Hematopoietic multipotent progenitor cell treated with erythropoietin and hydrocortisone succinate and interleukin-3 and kit ligand, for 6 days (in vitro differentiated cells): ENCODE data around the gene VPS50.
A peak's percentile ranks its signal among the peaks of the same experiment; 100 is the strongest.

Source experiments
- DNase-seq: peaks from one replicate; pipeline ENCODE4 v3.0.0-alpha.2; 2015

VPS50 gene

DNA sequence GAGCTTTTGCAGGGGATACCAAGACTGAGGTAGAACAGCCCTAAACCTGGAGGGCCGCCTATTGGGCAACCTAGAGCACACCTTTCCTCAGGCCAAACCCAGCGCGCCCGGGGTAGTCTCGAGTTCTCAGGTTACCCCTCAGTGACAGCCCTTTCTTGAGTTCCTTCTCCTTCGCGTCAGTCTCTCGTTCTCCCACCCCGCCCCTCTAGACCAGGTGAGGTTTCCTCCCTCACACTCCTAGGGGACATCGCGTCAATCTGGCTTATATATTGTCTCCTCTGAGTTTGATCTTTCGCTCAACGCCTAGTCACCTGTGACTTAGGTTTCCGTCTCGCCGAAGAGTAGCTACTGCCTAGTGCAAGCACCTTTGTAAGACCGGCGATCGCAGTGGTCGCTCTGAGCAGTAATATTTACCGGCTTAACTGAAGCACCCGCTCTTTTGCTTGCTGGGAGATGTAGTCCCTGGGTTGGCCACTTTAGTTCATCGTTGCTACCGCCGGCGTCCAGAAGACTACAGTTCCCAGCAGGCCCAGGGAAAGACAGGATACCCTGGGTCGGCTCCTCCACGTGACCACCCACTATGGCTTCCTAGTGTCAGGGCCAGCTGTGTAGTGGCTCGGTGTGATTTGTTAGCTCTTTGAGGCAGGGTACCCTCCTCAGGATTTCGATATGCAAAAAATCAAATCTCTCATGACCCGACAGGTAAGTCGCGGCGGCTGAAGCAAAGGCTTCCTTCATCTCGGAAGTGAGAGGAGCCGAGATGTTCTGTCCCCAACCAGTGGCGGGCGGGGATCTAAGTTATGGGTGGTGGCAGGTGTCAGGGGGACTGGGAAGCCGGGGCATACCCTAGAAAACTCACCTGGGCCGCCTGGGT, at the start of gene VPS50:
VPS50 (plus strand) TSS at position 568 of the 874 bp plus-strand sequence; CDS start at position 670, 102 bp downstream.
- peak; percentile 99 for DNase-seq

- no peak for DNase-seq
Observed at GRCh38 chr7:93185303-93186027, 46.7 kb upstream of the VPS50 start.

DNA sequence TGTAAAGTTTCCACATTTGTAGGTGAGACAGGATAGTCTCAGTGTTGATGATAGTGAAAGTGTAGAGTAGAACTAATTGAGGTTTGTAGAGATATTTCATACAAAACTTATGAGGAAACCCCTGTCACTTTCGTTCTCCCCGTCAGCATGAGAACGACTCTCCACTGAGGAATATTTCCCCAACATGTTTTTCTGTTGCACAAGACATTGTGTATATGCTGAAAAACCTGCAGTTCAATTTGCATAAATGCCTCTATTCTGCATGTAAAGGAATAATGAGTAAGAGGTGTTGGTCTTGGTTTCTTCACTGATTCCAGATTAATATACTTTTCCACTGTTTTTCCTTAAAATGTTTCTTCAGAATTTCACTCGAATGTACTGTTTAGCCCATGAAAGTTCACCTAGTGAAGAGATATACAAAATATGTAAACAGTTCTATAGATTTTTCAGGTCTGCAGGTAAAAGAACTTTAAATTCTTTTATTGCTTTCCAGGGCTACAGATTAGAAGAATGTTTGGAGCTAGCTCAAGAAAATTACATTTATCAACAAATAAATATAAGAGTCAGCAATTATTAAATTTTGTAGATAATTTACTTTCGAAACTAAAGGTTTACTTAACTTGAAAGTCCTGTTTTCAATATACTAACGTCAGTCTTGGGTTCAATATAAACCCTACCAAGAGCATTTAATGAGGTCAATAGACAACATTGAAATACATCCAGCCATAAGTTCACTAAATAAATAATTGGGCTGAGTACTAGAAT, 43.1 kb upstream of the VPS50 start:
- no peak for DNase-seq

DNA sequence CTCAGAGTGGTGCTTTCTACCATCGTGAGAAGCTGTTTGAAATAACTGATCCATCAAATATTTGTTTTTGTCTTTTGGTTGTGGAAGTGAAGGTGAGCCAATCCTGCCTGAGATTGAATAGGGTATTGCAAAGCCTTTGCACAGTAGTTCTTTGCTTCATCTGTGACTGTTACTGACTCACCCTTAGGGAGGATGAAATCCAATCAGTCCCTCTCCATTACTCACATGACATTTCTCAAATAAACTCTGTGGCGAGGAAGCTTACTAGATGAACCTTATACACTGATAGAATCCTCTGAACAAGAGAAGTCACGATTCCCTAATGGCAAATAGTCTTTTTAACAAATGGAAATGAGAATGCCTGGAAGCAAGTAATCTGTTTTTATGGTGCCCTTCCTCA, 37.8 kb upstream of the VPS50 start:
- no peak for DNase-seq

- peak; percentile 22 for DNase-seq
Observed at GRCh38 chr7:93196336-93196735, 35.8 kb upstream of the VPS50 start.

- DNase-seq = no peak
Observed at GRCh38 chr7:93198472-93198871, 33.7 kb upstream of the VPS50 start.

- DNase-seq = no peak
Observed at GRCh38 chr7:93202594-93203250, 29.4 kb upstream of the VPS50 start.

DNA sequence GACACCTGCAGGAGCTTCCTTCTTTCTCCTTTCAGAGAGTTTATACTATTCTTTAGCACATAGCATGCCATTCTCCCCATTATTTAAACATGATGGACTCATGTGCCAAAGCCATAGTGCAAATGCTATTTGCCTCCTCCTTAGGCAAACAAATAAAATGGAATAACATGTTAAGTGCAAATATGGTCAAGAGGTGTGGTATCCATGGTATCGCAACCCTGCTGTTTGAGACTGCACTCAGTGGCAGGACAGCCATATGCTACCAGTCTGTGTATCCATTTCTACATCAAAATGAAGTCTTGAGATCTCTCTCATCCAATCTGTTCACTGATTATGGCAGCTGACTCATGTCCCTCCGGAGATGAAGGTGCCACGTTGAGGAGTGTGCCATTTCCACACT, 28.7 kb upstream of the VPS50 start:
- no peak for DNase-seq

DNA sequence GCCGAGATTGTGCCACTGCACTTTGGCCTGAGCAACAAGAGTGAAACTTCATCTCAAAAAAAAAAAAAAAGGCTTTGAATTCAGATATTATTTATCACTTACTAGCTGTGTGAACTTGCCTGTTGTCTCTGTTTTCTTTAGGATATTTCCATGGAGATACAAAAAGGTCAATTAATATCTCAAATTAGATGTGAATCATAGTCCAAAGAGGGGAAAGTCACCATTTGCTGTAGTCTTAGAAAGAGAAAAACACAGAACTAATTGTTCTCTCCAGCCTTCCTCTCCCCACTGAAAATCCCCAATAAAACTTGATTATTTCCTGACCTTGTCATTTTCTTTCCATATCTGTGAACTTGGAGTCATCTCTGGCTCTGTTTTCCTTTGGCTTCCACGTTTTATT, 27.1 kb upstream of the VPS50 start:
- DNase-seq = no peak

DNA sequence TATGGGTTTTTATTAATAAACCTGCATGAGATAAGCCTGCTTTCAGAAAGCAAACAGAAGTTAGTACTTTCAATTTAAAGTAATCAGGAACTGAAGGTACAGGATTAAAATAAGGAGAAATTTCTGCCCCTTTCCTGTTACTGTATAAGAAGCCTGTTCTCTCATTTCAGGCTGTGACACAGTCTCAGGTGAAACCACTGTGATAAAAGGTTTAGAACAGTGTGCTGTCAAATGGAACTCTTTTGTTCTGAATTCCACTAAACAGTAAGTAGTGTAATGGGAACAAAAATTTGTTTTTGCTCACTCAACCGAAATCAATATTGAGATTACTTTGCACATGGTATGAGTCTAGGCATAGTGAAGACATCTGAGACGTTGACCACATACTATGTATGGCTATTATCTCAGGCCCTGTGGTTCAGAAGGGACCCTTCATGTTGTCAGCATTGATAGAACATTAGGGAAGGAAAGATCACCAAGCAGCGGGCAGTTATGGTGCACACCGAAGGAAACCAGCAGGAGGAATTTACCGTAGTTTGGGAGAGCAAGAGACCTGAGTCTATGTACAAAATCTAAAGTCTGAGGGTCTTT, 20.8 kb upstream of the VPS50 start:
- DNase-seq = no peak

- DNase-seq = no peak
Observed at GRCh38 chr7:93212881-93213280, 19.3 kb upstream of the VPS50 start.

GRCh38 chr7:93218997-93219827, 13.0 kb upstream of the VPS50 start:
- peak; percentile 59 for DNase-seq

GRCh38 chr7:93219868-93220267, 12.3 kb upstream of the VPS50 start:
- peak; percentile 25 for DNase-seq

- no peak for DNase-seq
Observed at GRCh38 chr7:93226310-93226709, 5.9 kb upstream of the VPS50 start, which contains the start of gene HEPACAM2. HEPACAM2 (minus strand) TSS chr7:93226469.

DNA sequence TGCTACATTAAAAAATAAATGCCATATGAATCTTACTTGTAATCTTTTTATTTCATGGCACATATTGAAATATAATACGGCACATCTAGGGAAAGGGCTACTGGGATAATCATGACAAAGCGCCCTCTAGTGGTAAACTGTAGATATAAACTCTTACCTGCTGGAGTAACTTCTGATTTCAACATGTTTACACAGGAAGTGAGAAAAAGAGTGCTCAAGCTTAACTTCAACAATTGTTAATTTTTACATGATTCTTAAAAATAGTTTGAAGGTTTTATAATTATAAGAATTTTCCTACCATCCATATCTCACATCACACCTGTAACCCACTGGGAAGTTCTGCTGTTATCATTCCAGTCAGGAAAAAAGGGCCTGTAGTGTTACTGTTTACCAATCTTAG, 3.9 kb upstream of the VPS50 start:
- peak; percentile 95 for DNase-seq

- DNase-seq = peak; percentile 19
Observed at GRCh38 chr7:93231259-93231658, 907 bp upstream of the VPS50 start.

DNA sequence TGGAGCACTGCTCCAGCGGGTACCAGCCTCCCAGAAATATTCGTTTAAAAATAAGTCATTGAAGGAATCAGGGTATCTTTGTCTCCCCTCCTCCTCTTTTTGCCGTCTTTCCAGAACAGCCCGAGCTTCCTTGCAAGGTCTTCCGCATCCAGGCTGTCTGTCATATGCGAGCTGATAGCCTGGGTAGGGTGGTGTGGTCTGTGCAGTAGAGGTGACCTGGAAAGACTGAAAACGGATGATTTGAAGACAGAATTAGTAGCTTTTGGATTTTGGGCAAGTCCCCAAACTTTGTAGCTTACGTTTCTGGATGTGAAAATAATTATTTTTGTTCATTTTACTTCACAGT, 480 bp downstream of the VPS50 start:
- peak; percentile 63 for DNase-seq

DNA sequence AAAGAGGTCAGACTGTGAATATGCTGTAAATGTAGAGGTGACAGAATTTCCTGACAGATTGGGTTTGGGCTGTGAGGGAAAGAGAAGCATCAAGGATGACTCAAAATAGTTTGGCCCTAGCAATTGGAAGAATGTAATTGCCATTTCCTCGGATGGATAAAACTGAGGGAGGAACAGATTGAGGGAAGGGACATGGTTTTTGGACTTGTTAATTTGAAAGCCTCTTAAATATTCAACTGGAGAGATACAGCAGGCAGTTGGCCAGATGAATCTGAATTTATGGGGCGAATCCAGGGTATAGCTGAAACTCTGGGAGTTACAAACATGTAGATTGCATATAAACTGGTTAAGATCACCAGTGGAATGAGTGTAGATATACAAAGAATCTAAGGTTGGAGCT, 3.4 kb downstream of the VPS50 start:
- no peak for DNase-seq

DNA sequence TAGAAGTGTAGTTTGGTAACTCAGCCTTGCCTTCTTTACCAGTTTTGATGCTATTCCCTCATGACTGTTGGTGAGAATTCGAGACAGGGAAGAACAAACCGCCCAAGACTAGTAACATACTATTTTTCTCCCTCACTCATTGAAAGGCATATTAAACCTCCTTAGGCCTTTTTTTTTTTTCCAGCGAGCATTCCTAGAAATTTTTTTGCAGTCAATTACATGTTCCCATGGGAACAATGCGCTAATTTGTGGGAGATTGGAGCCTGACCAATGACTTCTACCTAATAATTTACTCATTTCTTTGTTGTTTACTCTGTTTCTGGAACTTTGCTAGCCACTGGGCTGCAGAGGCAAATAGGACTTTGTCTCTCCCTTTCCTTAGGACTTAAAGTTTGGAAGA, 6.0 kb downstream of the VPS50 start:
- no peak for DNase-seq

- DNase-seq = peak; percentile 79
Observed at GRCh38 chr7:93238748-93239147, 6.6 kb downstream of the VPS50 start.

- DNase-seq = no peak
Observed at GRCh38 chr7:93239824-93240223, 7.7 kb downstream of the VPS50 start.

DNA sequence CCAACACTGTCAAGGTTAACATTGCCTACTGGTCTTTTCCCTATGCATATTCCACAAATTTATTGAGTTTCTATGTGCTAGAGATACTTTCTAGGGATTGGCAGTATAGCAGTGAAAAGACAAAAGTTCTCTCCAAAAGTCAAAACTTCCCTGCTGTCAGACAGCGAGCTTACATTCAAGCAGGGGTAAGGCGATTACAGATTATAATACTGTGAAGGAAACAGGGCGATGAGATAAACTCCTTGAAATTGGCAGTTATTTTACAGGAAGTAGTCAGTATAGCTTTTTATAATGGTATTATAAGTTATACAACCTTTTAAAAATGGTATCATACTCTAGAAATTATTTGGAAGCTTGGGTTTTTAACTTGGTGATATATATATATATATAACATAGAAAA, 9.9 kb downstream of the VPS50 start:
- DNase-seq = peak; percentile 69
